Small intestine (tissue), 7 donors: Measurements from ENCODE around the gene ARHGAP15. TPM values are rescaled to one million over a fixed set of nuclear protein-coding genes. Genes with fewer than 3 reads are reported as not detected.
A peak's percentile ranks its signal among the peaks of the same experiment; 100 is the strongest.

Source experiments
- DNase-seq, 2 donors: peaks; one replicate each; pipeline versions ENCODE4 v3.0.0 to v3.0.0-alpha.2; 2013
- FAIRE-seq: peaks from 2 replicates; lab custom pipeline; 2012; peaks lifted over from hg19 to GRCh38; lab: Jason Lieb, UNC
- H3K27ac ChIP-seq, 3 donors: one replicate each; pipeline ENCODE4 v1.5.1; 2013; ENCODE audit warnings: low read length in 2 of 3, mild to moderate bottlenecking in 2 of 3, control low read depth in 1 of 3, inconsistent platforms in 1 of 3, low read depth in 1 of 3, moderate library complexity in 1 of 3
- H3K27me3 ChIP-seq, 3 donors: one replicate each; pipeline ENCODE4 v1.6.1; 2013; ENCODE audit warnings: low read length in 3 of 3, inconsistent platforms in 1 of 3; ENCODE audit not compliant: control insufficient read depth in 3 of 3, insufficient read depth in 3 of 3
- H3K36me3 ChIP-seq, 3 donors: one replicate each; pipeline ENCODE4 v1.6.1; 2013; ENCODE audit warnings: low read length in 3 of 3, inconsistent platforms in 1 of 3, low read depth in 1 of 3, mild to moderate bottlenecking in 1 of 3, moderate library complexity in 1 of 3; ENCODE audit not compliant: control insufficient read depth in 3 of 3, insufficient read depth in 2 of 3
- H3K4me1 ChIP-seq, 3 donors: one replicate each; pipeline ENCODE4 v1.6.1; 2013; ENCODE audit warnings: low read length in 2 of 3, inconsistent platforms in 1 of 3, low read depth in 1 of 3, mild to moderate bottlenecking in 1 of 3, moderate library complexity in 1 of 3; ENCODE audit not compliant: control insufficient read depth in 3 of 3, insufficient read depth in 2 of 3
- H3K4me3 ChIP-seq, 3 donors: one replicate each; pipeline ENCODE4 v1.5.1; 2013; ENCODE audit warnings: low read length in 3 of 3, control low read depth in 1 of 3, inconsistent platforms in 1 of 3, low read depth in 1 of 3, mild to moderate bottlenecking in 1 of 3, moderate library complexity in 1 of 3
- H3K9me3 ChIP-seq, 2 donors: one replicate each; pipeline ENCODE4 v1.6.1; 2013; ENCODE audit warnings: low read depth in 1 of 2, low read length in 1 of 2; ENCODE audit not compliant: control insufficient read depth in 2 of 2, insufficient read depth in 1 of 2
- WGBS, 3 donors: extraction: QIAGEN DNeasy Blood & Tissue Kit; methylation state at CpG; one replicate each; pipeline ENCODE4 v1.1.7; 2013; 5-methylcytosine and 5-hydroxymethylcytosine counted together
- polyA plus RNA-seq, 4 donors: library from polyadenylated mRNA; stranded (reverse) in 3 of 4; unstranded in 1 of 4; fragments of 200-250 nt in 3 of 4; fragments of 120-200 nt in 1 of 4; gene quantifications; one replicate each; pipeline versions ENCODE4 v1.2.1 to v1.2.3, GENCODE V29; 2013
- donor health status: healthy with polysubstance abuse.
- donor health status: control.
- donor health status: control.
- donor health status: Bipolar disorder and iron deficiency.
- donor health status: healthy.

ARHGAP15 gene
- polyA plus RNA-seq, 4 donors, result 0.67 to 18.2 (median 10.1) TPM

DNA sequence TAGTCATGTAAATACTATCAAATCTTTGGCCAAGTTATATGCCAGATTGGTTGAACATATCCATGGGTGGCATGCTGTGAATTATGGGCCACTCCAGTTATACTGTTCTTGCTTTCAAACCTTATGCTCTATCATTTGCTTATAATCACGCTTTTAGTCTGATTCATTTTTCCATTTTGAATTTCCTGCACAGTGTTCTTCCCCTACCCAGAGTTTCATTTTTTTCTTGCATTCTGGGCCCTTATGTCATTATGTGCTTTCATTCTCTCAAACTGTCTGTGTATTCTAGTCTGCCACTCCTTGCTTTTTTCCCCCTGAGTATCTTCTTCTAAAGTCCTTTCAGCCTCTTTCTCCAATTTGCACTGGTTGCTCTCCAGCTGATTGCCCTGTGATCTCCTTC, 364.1 kb downstream of the ARHGAP15 start:
- FAIRE-seq (no peak), DNase-seq (no peak)
- Histone ChIP-seq H3K27ac (no peak overlapping the region), H3K4me3 (no peak overlapping the region), H3K36me3 (no peaks in the 10 kb centered on the region), H3K27me3 (no peaks in the 10 kb centered on the region), H3K9me3 (no peaks in the 10 kb centered on the region), H3K4me1 (no peaks in the 10 kb centered on the region)
- WGBS, 3 donors, result 93 to 94% (median 94%) methylated on average over 1 of the region's 1 CpG

DNA sequence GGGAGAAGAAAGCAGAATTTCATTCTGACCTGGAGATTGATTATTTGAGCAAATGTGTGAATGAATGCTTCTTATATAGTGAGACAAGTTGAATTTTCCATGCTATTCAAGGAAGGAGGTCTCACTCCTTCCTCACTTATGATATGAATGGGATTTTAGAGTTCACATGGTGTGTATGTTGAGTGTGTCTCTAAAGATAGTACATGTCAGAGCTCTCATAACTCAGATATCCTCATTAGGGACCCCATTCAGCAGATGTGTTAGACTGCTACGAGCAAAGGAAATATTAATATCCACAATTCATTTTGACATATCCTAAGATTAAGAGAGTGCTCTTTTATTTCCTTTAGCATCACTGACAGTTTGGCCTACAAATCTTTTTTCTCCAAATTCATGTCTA, 368.5 kb downstream of the ARHGAP15 start:
- WGBS, 3 donors, result 82 to 88% (median 84%) methylated on average over 1 of the region's 1 CpG
- FAIRE-seq (no peak), DNase-seq (no peak)

DNA sequence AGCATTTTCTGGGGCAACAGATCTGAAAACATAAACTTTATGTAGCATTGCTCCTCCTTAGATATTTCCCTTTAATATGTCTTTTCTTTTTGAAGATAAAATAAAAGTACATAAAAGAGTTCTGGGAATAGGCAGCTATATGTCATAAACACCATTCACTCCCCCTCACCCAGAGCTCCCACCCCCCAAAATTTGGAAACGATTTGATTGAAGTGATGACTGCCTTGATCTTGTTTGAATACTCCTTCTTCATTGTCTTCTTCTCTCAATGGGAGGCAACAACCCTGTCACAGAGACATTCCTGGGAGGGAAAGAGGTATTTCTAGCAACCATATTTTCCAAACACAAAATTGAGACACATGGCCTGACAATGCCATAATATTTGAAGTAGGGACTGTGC, 369.3 kb downstream of the ARHGAP15 start:
- 30 to 70% (median 41%) methylated on average over 1 of the region's 1 CpG for WGBS, 3 donors
- Histone ChIP-seq H3K4me1 (no peaks in the 10 kb centered on the region), H3K27me3 (no peaks in the 10 kb centered on the region), H3K9me3 (no peaks in the 10 kb centered on the region), H3K36me3 (no peaks in the 10 kb centered on the region), H3K27ac (no peak overlapping the region), H3K4me3 (no peak overlapping the region)
- FAIRE-seq (no peak), DNase-seq (no peak)

More for the DNA sequence above, 368.5 kb downstream of the ARHGAP15 start:
- H3K4me1 ChIP-seq, result no peaks in the 10 kb centered on the region
- H3K27ac ChIP-seq, result no peak overlapping the region
- H3K9me3 ChIP-seq, result no peaks in the 10 kb centered on the region
- no peak overlapping the region for H3K4me3 ChIP-seq
- H3K36me3 ChIP-seq, result no peaks in the 10 kb centered on the region
- no peaks in the 10 kb centered on the region for H3K27me3 ChIP-seq

DNA sequence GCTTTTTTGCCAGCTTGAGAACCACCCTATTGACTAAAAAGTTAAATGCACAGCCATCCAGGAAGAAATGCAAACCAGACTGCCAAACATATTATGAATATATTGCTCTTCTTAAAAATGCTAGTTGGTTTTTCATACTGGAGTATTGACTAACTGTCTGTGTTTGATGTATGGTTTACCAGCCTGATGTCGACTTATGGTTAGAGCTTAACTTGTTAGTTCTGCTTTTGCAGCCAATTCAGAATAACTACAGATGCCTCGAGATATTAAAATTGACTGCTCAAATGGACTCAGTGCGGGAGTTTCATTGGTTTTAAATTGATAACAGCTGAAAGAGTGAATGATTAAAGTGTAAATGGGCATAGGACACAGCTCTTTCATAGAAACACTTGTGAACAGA, 369.8 kb downstream of the ARHGAP15 start:
- no peak overlapping the region for H3K27ac ChIP-seq
- FAIRE-seq, result no peak
- no peak overlapping the region for H3K4me3 ChIP-seq
- H3K36me3 ChIP-seq, result no peaks in the 10 kb centered on the region
- H3K4me1 ChIP-seq, result no peaks in the 10 kb centered on the region
- no peak for DNase-seq
- H3K27me3 ChIP-seq, result no peaks in the 10 kb centered on the region
- no peaks in the 10 kb centered on the region for H3K9me3 ChIP-seq
- WGBS, 3 donors, result 35 to 62% (median 56%) methylated on average over 3 of the region's 3 CpGs

DNA sequence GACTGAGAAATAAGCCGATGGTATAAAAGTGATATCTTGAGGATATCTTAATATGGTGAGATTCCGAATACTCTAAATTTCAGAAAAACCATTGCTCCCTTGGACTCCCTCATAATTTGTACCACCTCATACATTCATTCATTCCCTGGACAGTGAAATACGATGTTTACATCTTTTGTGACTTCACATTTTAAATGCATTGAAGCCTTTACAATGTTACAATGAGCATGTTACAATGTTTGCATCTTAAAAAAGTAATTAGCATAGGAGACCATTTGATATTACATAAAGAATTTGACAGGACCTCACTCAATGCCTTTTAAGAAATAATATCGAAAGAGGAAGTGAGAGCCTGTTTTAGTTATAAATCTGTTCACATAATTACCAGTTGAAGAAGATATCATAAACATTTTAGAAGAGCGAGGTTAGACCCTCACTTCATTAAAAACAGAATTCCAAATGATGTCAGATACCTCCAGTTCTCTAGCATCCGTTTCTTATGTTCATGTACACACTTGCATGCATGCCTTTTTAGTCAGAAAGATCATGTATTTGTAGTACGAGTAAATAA, 372.0 kb downstream of the ARHGAP15 start:
- no peak for DNase-seq
- Histone ChIP-seq H3K4me3 (no peak overlapping the region), H3K27me3 (no peaks in the 10 kb centered on the region), H3K9me3 (no peaks in the 10 kb centered on the region), H3K36me3 (no peaks in the 10 kb centered on the region), H3K27ac (no peak overlapping the region), H3K4me1 (no peaks in the 10 kb centered on the region)
- FAIRE-seq, result no peak
- WGBS, 3 donors, result 84 to 88% (median 86%) methylated on average over 7 of the region's 7 CpGs

DNA sequence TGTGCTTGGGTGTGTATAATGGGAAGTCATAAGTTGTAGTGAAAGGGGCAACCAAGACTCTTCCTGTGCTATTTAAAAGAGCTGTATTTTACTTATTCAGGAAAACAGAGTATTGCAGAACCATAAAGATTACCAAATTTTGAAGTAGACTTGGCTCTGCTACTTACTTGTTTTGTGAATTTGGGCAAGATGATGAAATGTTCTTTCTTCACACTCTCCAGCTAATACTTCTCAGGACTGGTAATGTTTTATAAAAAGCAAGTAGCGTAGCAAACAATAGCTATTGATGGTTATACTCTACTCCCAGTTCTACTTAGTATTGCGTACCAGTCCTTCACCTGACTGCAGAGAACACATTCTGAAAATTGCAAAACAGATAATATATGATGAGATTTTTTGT, 374.1 kb downstream of the ARHGAP15 start:
- WGBS, 3 donors, result 90 to 99% (median 94%) methylated on average over 2 of the region's 2 CpGs
- H3K4me1 ChIP-seq, result no peaks in the 10 kb centered on the region
- DNase-seq (no peak), FAIRE-seq (no peak)
- H3K36me3 ChIP-seq, result no peaks in the 10 kb centered on the region
- no peak overlapping the region for H3K4me3 ChIP-seq
- no peak overlapping the region for H3K27ac ChIP-seq
- no peaks in the 10 kb centered on the region for H3K9me3 ChIP-seq
- no peaks in the 10 kb centered on the region for H3K27me3 ChIP-seq

DNA sequence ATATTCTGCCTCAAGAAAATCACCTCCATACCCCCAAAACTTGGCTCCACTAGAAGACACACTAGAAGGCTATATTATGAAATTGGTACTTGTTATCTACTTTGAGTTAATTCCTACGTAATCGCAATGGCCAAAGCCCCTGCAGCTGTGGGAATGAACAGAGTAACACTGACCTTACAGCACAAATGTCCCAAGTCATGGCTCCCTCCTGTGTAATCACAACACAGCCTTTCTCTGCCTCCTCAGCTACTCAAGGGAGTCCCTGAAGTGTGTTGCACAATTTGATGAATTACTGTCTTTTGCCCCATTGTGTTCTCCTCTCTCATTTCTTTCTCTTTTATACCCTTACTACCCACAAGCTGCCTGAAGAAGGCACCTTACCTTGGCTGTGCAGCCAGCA, 375.2 kb downstream of the ARHGAP15 start:
- WGBS, 3 donors, result 88 to 94% (median 90%) methylated on average over 2 of the region's 2 CpGs

DNA sequence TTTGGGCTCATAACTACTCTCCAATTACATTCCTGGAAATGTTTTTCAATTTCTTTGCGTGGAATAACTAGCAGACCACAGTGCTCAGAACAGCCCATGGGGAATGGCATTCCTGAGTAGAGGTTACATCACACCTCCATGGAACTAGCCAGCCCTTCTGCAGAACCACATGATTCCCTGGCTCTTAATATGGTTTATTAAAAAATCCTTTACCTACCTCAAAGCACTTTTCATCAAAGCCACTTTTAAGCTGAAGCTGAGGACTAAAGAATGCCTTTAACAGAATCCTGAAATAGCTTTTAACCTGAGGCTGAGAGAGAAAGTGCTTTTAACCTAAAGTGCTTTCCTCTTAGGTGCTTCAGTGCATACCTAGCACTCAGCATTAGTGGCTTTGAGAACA, 376.3 kb downstream of the ARHGAP15 start:
- Histone ChIP-seq H3K4me3 (no peak overlapping the region), H3K4me1 (no peaks in the 10 kb centered on the region), H3K27me3 (no peaks in the 10 kb centered on the region), H3K27ac (no peak overlapping the region), H3K9me3 (no peaks in the 10 kb centered on the region), H3K36me3 (no peaks in the 10 kb centered on the region)
- FAIRE-seq, result no peak
- 80 to 96% (median 93%) methylated on average over 1 of the region's 1 CpG for WGBS, 3 donors
- DNase-seq, result no peak

More for the DNA sequence above, 375.2 kb downstream of the ARHGAP15 start:
- no peaks in the 10 kb centered on the region for H3K27me3 ChIP-seq
- FAIRE-seq (no peak), DNase-seq (no peak)
- H3K4me3 ChIP-seq, result no peak overlapping the region
- no peak overlapping the region for H3K27ac ChIP-seq
- H3K9me3 ChIP-seq, result no peaks in the 10 kb centered on the region
- no peaks in the 10 kb centered on the region for H3K36me3 ChIP-seq
- no peaks in the 10 kb centered on the region for H3K4me1 ChIP-seq

DNA sequence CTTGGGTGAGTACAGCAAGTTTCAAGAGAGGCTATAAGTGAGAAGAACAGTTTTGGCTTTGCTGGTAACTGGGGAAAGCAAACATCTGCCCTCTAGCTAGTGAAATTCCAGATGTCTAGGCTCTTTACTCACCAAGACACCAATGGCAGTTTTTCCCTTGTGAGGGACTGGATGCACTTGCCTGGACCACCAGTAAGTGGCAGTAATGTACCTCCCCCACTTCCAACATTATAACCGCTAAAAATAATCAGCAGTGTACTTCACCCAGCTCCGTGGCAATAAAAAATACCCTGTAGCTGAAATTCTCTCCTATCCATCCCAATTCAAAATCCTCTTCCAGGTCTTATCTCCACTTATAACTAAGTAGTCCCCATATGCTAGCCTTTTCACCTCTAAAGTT, 383.9 kb downstream of the ARHGAP15 start:
- 4 to 22% (median 21%) methylated on average over 2 of the region's 2 CpGs for WGBS, 3 donors
- no peaks in the 10 kb centered on the region for H3K36me3 ChIP-seq
- H3K9me3 ChIP-seq, result no peaks in the 10 kb centered on the region
- DNase-seq (peak; percentile 1 to 58), FAIRE-seq (no peak)
- H3K27me3 ChIP-seq, result no peaks in the 10 kb centered on the region
- no peak overlapping the region for H3K27ac ChIP-seq
- no peaks in the 10 kb centered on the region for H3K4me1 ChIP-seq
- H3K4me3 ChIP-seq, result no peak overlapping the region
